Muscle layer of duodenum (tissue), 2 donors: ENCODE data around the gene CCNQ.

Source experiments
- H3K27ac ChIP-seq: one replicate; pipeline ENCODE4 v1.7.0; 2013; ENCODE audit warnings: mild to moderate bottlenecking, low read length
- H3K27me3 ChIP-seq: one replicate; pipeline ENCODE4 v1.7.0; 2013; ENCODE audit warnings: low read depth, mild to moderate bottlenecking, control low read depth, low read length
- H3K36me3 ChIP-seq, 2 donors: one replicate each; pipeline ENCODE4 v1.7.0; 2013; ENCODE audit warnings: low read length in 2 of 2, control low read depth in 1 of 2, mild to moderate bottlenecking in 1 of 2; ENCODE audit not compliant: insufficient read depth in 2 of 2, control insufficient read depth in 1 of 2
- H3K4me1 ChIP-seq, 2 donors: one replicate each; pipeline ENCODE4 v1.7.0; 2013; ENCODE audit warnings: low read length in 2 of 2, mild to moderate bottlenecking in 2 of 2, control low read depth in 1 of 2, moderate library complexity in 1 of 2; ENCODE audit not compliant: insufficient read depth in 2 of 2, control insufficient read depth in 1 of 2
- H3K4me3 ChIP-seq, 2 donors: one replicate each; pipeline ENCODE4 v1.7.0; 2013; ENCODE audit warnings: low read length in 2 of 2, low read depth in 1 of 2, mild to moderate bottlenecking in 1 of 2
- H3K9me3 ChIP-seq, 2 donors: one replicate each; pipeline ENCODE4 v1.7.0; 2013; ENCODE audit warnings: low read length in 2 of 2, control low read depth in 1 of 2, mild to moderate bottlenecking in 1 of 2; ENCODE audit not compliant: control insufficient read depth in 1 of 2
- donor health status: healthy.

Gene CCNQ

DNA sequence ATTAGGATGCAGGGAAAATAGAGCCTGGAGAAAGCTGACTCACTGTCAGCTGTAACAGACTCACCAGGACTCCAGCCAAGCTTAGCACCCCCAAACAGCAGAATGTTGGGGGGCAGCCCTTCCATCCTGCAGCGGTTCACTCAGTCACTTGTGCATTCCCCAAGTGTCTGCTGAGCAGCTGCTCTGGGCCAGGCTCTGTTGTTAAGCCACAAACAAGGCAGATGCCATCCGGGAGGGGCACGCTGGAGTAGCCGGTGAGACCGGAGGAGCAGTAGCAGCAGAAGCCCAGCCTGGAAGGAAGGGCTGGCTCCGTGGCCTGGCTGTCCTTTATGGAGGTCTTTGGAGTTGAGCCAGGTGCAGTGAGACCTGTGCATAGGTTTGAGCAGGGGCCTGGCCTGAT, 22.0 kb downstream of the CCNQ start:
- Histone ChIP-seq H3K4me1 (no peaks in the 10 kb centered on the region), H3K27me3 (no peaks in the 10 kb centered on the region), H3K27ac (no peak overlapping the region), H3K9me3 (no peaks in the 10 kb centered on the region), H3K36me3 (no peaks in the 10 kb centered on the region), H3K4me3 (no peak overlapping the region)

DNA sequence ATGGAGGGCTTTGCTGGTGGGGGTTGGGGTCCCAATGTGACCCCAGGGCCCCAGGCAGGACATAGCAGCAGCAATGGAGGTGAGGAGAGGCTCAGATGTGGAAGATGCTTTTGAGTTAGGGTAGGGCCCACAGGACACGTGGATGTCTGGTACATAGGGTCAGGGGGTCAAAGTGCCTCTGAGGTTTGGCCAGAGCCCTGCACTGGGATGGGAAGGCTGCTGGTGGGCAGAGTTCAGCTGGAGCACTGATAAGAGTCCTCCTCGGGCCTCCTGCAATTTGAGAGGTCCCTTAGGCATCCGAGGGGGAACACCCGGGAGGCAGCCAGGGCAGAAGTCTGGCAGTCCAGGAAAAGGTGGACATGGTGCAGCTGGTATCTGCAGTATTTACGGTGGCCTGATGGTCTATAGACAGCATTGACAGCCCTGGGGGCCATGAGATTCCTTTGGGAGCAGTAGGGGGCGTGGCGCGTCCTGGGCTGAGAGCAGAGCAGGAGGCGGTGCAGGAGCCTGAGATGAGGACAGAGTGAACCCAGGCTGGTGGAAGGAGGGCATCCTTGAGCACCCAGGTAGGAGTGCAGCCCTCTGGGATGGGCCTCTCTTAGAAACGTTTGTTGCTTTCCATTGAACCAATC, 22.6 kb downstream of the CCNQ start:
- H3K36me3 ChIP-seq, result no peaks in the 10 kb centered on the region
- H3K9me3 ChIP-seq, result no peaks in the 10 kb centered on the region
- no peak overlapping the region for H3K4me3 ChIP-seq
- H3K27me3 ChIP-seq, result no peaks in the 10 kb centered on the region
- no peak overlapping the region for H3K27ac ChIP-seq
- no peaks in the 10 kb centered on the region for H3K4me1 ChIP-seq

DNA sequence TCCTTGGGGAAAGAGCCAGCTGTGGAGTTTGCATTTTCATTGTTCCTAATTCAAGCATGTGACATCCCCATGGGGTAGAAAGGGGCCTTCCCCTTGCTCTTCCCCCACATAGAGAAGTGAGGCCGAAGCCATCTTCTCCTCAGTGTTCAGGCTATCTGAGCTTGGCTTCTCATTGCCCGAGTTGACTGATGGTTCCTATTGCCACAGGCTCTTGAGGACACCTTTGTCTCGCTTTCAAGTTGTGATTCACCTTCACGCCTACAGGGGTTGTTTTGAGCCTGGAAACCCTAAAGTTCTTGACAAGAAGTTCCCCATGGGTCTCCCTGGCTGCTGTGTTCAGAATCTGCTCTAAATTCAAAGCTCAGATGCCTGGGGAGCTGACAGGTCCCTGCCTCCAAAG, 25.0 kb downstream of the CCNQ start:
- no peaks in the 10 kb centered on the region for H3K36me3 ChIP-seq
- no peak overlapping the region for H3K27ac ChIP-seq
- H3K9me3 ChIP-seq, result no peaks in the 10 kb centered on the region
- H3K4me3 ChIP-seq, result no peak overlapping the region
- H3K27me3 ChIP-seq, result no peaks in the 10 kb centered on the region
- H3K4me1 ChIP-seq, result no peaks in the 10 kb centered on the region

DNA sequence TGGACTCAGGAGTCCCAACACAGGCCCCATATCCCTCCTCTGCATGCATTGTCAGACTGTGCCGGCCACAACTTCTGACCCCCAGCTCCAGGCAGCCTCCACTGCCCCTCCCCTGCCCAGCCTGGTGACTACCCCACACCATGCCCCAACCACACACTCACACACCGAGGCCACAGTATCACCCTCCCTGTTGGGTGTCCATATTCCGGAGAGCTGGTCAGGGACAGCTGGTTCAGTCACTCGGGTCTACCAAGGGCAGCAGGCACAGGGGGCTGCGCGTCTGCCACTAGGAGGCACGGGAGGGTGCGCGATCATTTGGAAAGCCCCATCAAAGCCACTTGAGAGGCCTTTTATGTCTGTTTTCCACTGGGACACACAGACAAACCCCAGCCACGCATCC, 26.3 kb downstream of the CCNQ start:
- Histone ChIP-seq H3K4me3 (no peak overlapping the region), H3K4me1 (no peaks in the 10 kb centered on the region), H3K27me3 (no peaks in the 10 kb centered on the region), H3K27ac (no peak overlapping the region), H3K9me3 (no peaks in the 10 kb centered on the region), H3K36me3 (no peaks in the 10 kb centered on the region)

DNA sequence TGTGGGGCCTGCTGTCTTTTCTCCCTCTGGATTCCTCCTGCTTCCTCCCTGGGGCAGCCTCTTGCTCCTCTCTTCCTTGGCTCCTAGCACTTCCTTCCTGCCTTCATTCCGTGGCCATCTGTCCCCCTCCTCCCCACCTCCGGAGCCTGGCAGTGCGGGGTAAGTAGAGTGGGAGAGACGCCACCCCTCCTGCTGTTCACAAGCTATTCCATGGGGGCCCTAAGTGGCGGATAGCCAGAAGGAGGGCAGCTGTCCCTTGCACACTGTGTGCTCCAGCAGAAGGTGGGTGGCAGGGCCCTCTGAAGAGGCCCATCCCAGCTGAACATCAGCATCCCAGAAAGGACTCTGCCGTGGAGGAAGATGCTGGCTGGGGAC, 27.4 kb downstream of the CCNQ start:
- Histone ChIP-seq H3K36me3 (no peaks in the 10 kb centered on the region), H3K4me3 (no peak overlapping the region), H3K4me1 (no peaks in the 10 kb centered on the region), H3K9me3 (no peaks in the 10 kb centered on the region), H3K27ac (no peak overlapping the region), H3K27me3 (no peaks in the 10 kb centered on the region)

DNA sequence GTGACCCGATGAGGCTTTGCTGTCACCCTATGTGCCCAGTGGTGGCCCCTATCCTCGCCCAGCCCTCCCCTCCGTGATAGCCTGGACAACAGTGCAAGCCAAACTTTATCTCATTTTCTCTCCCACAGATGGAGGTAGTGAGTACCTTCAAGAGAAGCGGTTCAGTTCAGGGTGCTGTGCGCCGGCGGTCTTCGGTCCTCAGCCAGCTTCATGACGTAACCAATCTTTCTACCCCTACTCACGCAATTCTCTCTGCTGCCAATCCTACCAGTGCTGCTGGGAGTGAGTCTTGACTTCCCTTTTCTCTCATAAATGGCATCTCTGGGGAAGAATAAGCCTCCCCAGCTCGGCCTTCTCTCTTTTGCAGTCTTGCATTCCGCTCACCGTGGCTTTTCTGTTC, 29.5 kb downstream of the CCNQ start:
- H3K4me3 ChIP-seq, result no peak overlapping the region

DNA sequence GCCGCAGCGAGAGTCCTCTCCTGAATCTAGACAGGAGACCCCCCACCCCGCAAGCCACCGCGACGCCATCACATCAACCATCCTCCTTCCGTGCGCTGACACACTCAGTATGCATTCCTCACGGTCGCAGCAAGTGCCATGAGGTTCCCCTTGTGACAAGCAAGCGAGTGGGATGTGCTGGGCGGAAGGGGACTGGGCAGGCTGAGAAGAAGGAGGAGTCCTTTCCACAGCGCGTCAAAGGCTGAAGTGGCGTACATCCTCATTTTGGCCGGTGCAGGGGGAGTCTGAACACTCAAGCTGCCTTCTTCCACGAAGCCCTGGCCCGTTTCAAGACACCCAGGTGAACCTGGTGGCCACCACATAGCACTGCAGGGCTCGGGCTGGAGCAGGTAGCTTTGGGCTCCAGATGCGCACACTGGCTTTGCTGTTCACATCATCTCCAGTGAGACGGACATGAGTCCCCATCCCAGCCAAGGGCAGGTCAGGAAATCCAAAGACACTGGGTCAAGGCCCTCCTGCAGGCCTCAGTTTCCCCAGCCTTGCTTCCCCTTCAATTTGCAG, 30.4 kb downstream of the CCNQ start:
- H3K9me3 ChIP-seq, result no peaks in the 10 kb centered on the region
- H3K36me3 ChIP-seq, result no peaks in the 10 kb centered on the region
- no peaks in the 10 kb centered on the region for H3K4me1 ChIP-seq
- no peak overlapping the region for H3K4me3 ChIP-seq
- no peaks in the 10 kb centered on the region for H3K27me3 ChIP-seq
- no peak overlapping the region for H3K27ac ChIP-seq

More for the DNA sequence above, 29.5 kb downstream of the CCNQ start:
- Histone ChIP-seq H3K9me3 (no peaks in the 10 kb centered on the region), H3K27ac (no peak overlapping the region), H3K4me1 (no peaks in the 10 kb centered on the region), H3K27me3 (no peaks in the 10 kb centered on the region), H3K36me3 (no peaks in the 10 kb centered on the region)

DNA sequence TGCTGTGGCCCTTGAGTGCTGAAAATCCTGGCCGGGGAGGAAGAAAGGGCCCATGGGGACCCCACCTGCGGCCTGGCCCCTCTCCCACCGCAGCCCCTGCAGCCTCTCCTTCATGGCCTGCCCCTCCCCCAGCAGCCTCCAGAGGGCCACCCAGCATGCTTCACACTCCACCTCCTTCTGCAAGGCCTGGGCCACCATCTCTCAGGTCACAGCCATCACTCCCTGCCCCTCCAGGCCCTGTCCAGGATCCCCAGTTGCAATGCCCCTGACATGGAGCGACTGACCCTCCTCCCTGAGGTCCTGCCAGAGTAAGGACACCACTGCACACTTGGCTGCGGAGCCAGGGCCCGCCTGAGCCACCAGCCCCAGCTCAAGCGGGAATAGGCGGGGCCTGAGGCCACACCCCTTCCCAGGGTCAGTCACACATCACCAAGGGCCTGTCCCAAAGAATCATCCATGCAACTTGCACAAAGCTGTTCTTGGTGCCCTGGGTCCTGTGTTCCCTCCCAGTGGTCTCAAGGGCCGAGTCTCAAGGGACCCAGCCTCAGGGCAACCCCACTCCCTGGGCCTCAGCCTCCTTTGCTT, 32.9 kb downstream of the CCNQ start:
- no peaks in the 10 kb centered on the region for H3K36me3 ChIP-seq
- no peak overlapping the region for H3K4me3 ChIP-seq
- H3K9me3 ChIP-seq, result no peaks in the 10 kb centered on the region
- H3K27me3 ChIP-seq, result no peaks in the 10 kb centered on the region
- no peaks in the 10 kb centered on the region for H3K4me1 ChIP-seq
- no peak overlapping the region for H3K27ac ChIP-seq

DNA sequence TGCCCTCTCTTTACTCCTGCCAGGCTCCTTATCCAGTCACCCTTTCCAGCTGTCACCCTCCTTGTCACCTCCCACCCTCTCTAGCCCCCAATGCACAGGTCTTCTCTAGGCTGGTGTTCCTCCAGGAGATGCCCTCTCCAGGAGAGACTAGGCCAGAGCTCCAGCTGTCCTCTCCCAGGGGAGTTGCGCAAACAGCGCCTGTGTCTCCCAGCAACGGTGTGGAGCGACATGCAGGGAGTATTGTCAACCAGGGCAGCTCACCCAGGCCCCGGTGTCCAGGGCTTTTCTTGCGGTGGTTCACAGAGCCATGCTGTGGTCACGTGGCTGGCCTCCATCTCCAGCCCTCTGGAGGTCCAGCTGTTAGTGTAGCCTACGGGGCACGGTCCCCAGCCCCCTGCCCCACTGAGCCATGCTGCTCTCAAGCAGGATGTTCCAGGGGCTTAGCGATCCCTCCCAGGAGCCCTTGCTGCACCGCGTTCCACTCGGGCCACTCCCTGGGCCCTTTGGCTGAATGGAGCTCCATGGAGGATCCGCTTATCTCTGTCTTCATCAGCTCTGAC, 34.8 kb downstream of the CCNQ start:
- H3K9me3 ChIP-seq, result no peaks in the 10 kb centered on the region
- no peaks in the 10 kb centered on the region for H3K36me3 ChIP-seq
- H3K27ac ChIP-seq, result no peak overlapping the region
- H3K27me3 ChIP-seq, result no peaks in the 10 kb centered on the region
- H3K4me3 ChIP-seq, result no peak overlapping the region
- no peaks in the 10 kb centered on the region for H3K4me1 ChIP-seq

DNA sequence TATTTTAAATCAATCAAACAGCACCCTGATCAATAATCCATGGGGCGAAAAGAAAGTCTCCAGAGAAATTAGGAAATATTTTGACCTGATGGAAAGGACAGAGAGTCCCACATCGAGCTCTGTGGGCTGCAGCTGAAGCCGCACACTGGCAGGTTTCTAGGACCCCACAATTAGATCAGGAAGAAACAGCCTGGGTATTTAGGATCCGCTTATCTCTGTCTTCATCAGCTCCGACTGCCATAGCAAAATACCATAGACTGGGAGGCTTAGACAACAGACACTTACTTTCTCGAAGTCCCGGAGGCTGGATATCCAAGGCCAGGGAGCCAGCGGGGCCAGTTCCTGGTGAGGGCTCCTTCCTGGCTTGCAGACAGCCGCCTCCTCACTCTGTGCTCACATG, 36.4 kb downstream of the CCNQ start:
- H3K9me3 ChIP-seq, result no peaks in the 10 kb centered on the region
- H3K4me3 ChIP-seq, result no peak overlapping the region
- H3K27ac ChIP-seq, result no peak overlapping the region
- no peaks in the 10 kb centered on the region for H3K27me3 ChIP-seq
- H3K36me3 ChIP-seq, result no peaks in the 10 kb centered on the region
- H3K4me1 ChIP-seq, result no peaks in the 10 kb centered on the region

DNA sequence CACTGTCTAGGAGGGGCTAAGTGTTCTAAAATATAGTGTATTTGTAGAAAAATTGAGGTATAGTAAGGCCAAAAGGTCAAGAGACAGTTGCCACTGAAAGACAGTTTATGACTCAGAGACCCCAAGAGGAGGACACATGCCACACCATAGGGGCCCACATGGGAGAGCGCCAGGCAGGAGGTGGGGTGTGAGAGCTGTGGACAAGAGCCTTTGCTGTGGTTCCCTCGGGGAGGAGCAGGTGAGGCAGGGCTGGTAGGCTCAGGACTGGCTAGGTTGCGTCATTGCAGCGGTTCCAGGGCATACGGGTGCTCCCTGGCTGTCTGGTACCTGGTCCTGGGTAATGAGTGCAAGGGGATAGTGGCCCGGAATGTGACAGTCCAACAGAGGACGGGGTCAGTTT, 37.6 kb downstream of the CCNQ start:
- Histone ChIP-seq H3K27ac (no peak overlapping the region), H3K27me3 (no peaks in the 10 kb centered on the region), H3K9me3 (no peaks in the 10 kb centered on the region), H3K4me1 (no peaks in the 10 kb centered on the region), H3K4me3 (no peak overlapping the region), H3K36me3 (no peaks in the 10 kb centered on the region)

DNA sequence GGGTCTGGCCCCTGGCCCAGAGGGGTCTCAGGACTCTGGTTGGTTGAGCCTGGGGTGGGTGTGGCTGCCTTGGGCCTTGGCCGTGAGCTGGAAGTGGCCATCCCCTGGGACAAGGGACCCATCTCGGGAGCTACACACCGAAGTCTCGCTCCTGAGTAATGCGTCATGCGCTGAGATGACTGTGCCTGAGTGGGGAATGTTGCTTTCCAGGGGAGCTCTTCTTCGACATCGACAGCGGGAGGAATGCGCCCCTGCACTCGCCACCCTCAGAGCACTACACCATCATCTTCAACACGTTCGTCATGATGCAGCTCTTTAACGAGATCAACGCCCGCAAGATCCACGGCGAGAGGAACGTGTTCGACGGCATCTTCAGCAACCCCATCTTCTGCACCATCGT, 38.5 kb downstream of the CCNQ start:
- H3K27me3 ChIP-seq, result no peaks in the 10 kb centered on the region
- H3K4me1 ChIP-seq, result no peaks in the 10 kb centered on the region
- no peaks in the 10 kb centered on the region for H3K9me3 ChIP-seq
- H3K27ac ChIP-seq, result no peak overlapping the region
- H3K4me3 ChIP-seq, result no peak overlapping the region
- H3K36me3 ChIP-seq, result no peaks in the 10 kb centered on the region
